OCI-LY7 (cell line): ENCODE results near the gene SRP68. TPM values are rescaled to one million over a fixed set of nuclear protein-coding genes. Genes with fewer than 3 reads are reported as not detected.

Experiments used
- microRNA-seq: library from miRNA; unstranded; fragments of <30 nt; microRNA quantifications from one replicate; pipeline ENCODE4 v1.2.0, GENCODE V29; 2022; ENCODE audit warnings: borderline replicate concordance
- small RNA-seq: library from RNA; depleted of rRNA; stranded (forward); fragments of <200 nt; gene quantifications from one replicate; pipeline ENCODE3, GENCODE V24; 2014
- total RNA-seq, 2 experiments: library from RNA; depleted of rRNA in 1 of 2; stranded (reverse); fragments of >200 nt in 1 of 2; shearing (Covaris generic) in 1 of 2; gene quantifications; 2 replicates each; pipeline ENCODE4 v1.2.3, GENCODE V29; 2014 to 2022

SRP68 gene
- total RNA-seq, 2 experiments from 2014 or later: 54.0 to 200 TPM

Small RNAs within 50 kb of the gene (microRNA-seq; reads per million reads assigned to microRNA genes)
- 6.8 reads per million for gene MIR6868

Small RNAs within 50 kb of the gene (small RNA-seq; reads per million reads assigned to genes)
- gene MIR6868: not detected

Other genes starting within 250 kb of the SRP68 start
- 7.1 and 8.0 TPM in 2 replicates for gene UNC13D, start 228.1 kb downstream of the SRP68 start, total RNA-seq (2014; rRNA removed; shearing (Covaris generic))
- gene UNC13D, start 228.1 kb downstream of the SRP68 start, total RNA-seq (2022): 12.2 and 17.8 TPM in 2 replicates
- 24.1 and 29.9 TPM in 2 replicates for gene WBP2, start 217.2 kb downstream of the SRP68 start, total RNA-seq (2014; rRNA removed; shearing (Covaris generic))
- 117 and 123 TPM in 2 replicates for gene WBP2, start 217.2 kb downstream of the SRP68 start, total RNA-seq (2022)
- gene TRIM47, start 193.9 kb downstream of the SRP68 start, total RNA-seq (2014; rRNA removed; shearing (Covaris generic)): 32.7 and 41.9 TPM in 2 replicates
- gene TRIM47, start 193.9 kb downstream of the SRP68 start, total RNA-seq (2022): 21.6 and 25.9 TPM in 2 replicates
- 45.0 and 54.2 TPM in 2 replicates for gene TRIM65, start 175.6 kb downstream of the SRP68 start, total RNA-seq (2014; rRNA removed; shearing (Covaris generic))
- gene TRIM65, start 175.6 kb downstream of the SRP68 start, total RNA-seq (2022): 60.4 and 62.9 TPM in 2 replicates
- gene MRPL38, start 167.6 kb downstream of the SRP68 start, total RNA-seq (2014; rRNA removed; shearing (Covaris generic)): 91.9 and 112 TPM in 2 replicates
- gene MRPL38, start 167.6 kb downstream of the SRP68 start, total RNA-seq (2022): 175 and 198 TPM in 2 replicates
- gene FBF1, start 131.5 kb downstream of the SRP68 start, total RNA-seq (2014; rRNA removed; shearing (Covaris generic)): 34.6 and 38.7 TPM in 2 replicates
- gene FBF1, start 131.5 kb downstream of the SRP68 start, total RNA-seq (2022): 47.8 and 47.9 TPM in 2 replicates
- 12.3 and 22.6 TPM in 2 replicates for gene ACOX1, start 93.4 kb downstream of the SRP68 start, total RNA-seq (2014; rRNA removed; shearing (Covaris generic))
- gene ACOX1, start 93.4 kb downstream of the SRP68 start, total RNA-seq (2022): 30.2 and 34.6 TPM in 2 replicates
- 17.6 and 22.5 TPM in 2 replicates for gene TEN1, start 93.3 kb downstream of the SRP68 start, total RNA-seq (2014; rRNA removed; shearing (Covaris generic))
- 18.2 and 22.5 TPM in 2 replicates for gene TEN1, start 93.3 kb downstream of the SRP68 start, total RNA-seq (2022)
- 7.3 and 15.9 TPM in 2 replicates for gene CDK3, start 71.7 kb downstream of the SRP68 start, total RNA-seq (2014; rRNA removed; shearing (Covaris generic))
- 12.8 and 17.2 TPM in 2 replicates for gene CDK3, start 71.7 kb downstream of the SRP68 start, total RNA-seq (2022)
- 5.6 and 9.9 TPM in 2 replicates for gene EVPL, start 45.2 kb downstream of the SRP68 start, total RNA-seq (2014; rRNA removed; shearing (Covaris generic))
- gene EVPL, start 45.2 kb downstream of the SRP68 start, total RNA-seq (2022): 5.1 and 6.9 TPM in 2 replicates
- gene GALR2, start 2.3 kb upstream of the SRP68 start, total RNA-seq (2014; rRNA removed; shearing (Covaris generic)): not detected in 2 replicates
- 0.63 TPM in 1 of 2 replicates, not detected in the other for gene GALR2, start 2.3 kb upstream of the SRP68 start, total RNA-seq (2022)
- 0.76 TPM in 1 of 2 replicates, not detected in the other for gene ZACN, start 6.7 kb upstream of the SRP68 start, total RNA-seq (2014; rRNA removed; shearing (Covaris generic))
- 0.33 and 1.2 TPM in 2 replicates for gene ZACN, start 6.7 kb upstream of the SRP68 start, total RNA-seq (2022)
- 118 and 122 TPM in 2 replicates for gene EXOC7, start 31.3 kb upstream of the SRP68 start, total RNA-seq (2014; rRNA removed; shearing (Covaris generic))
- gene EXOC7, start 31.3 kb upstream of the SRP68 start, total RNA-seq (2022): 173 and 175 TPM in 2 replicates
- gene FOXJ1, start 68.7 kb upstream of the SRP68 start, total RNA-seq (2014; rRNA removed; shearing (Covaris generic)): not detected in 2 replicates
- gene FOXJ1, start 68.7 kb upstream of the SRP68 start, total RNA-seq (2022): not detected in 2 replicates
- gene RNF157, start 168.0 kb upstream of the SRP68 start, total RNA-seq (2014; rRNA removed; shearing (Covaris generic)): 0.21 and 0.28 TPM in 2 replicates
- 0.70 and 1.3 TPM in 2 replicates for gene RNF157, start 168.0 kb upstream of the SRP68 start, total RNA-seq (2022)
- 70.9 and 86.4 TPM in 2 replicates for gene UBALD2, start 192.8 kb upstream of the SRP68 start, total RNA-seq (2014; rRNA removed; shearing (Covaris generic))
- 238 and 305 TPM in 2 replicates for gene UBALD2, start 192.8 kb upstream of the SRP68 start, total RNA-seq (2022)
- 6.7 and 9.4 TPM in 2 replicates for gene QRICH2, start 235.8 kb upstream of the SRP68 start, total RNA-seq (2014; rRNA removed; shearing (Covaris generic))
- 5.7 and 7.2 TPM in 2 replicates for gene QRICH2, start 235.8 kb upstream of the SRP68 start, total RNA-seq (2022)